A673 (cell line): ENCODE measurements around the gene SEC62. TPM values are rescaled to one million over a fixed set of nuclear protein-coding genes. Genes with fewer than 3 reads are reported as not detected.

ENCODE experiments used
- BruUV-seq: library from RNA; stranded (reverse); fragments of 400-500 nt; replicated peaks from 2 replicates; lab custom pipeline; 2021; lab: Mats Ljungman, UMichigan
- CTCF ChIA-PET: fragments of 300-600 bp; sonication (Branson Sonifier 250); formaldehyde crosslinking; loops from one replicate; lab custom pipeline; 2022; ENCODE audit warnings: antibody characterized with exemption; lab: Charles Lee
- POLR2A ChIA-PET: fragments of 300-600 bp; sonication (Branson Sonifier 250); formaldehyde crosslinking; loops from one replicate; lab custom pipeline; 2022; ENCODE audit warnings: antibody characterized with exemption; ENCODE audit not compliant: low non-redundant PET; lab: Charles Lee
- DNase-seq: peaks from one replicate; pipeline ENCODE4 v3.0.0-alpha.2; 2015; ENCODE audit warnings: low spot score
- H3K27ac ChIP-seq: fragments of 200-600 bp; sonication (generic); 2 replicates; pipeline ENCODE4 v1.5.1; 2016; ENCODE audit warnings: mixed run types, low read depth, mild to moderate bottlenecking, mixed read lengths, antibody characterized with exemption, low read length; ENCODE audit not compliant: poor library complexity, severe bottlenecking
- H3K27me3 ChIP-seq: fragments of 200-600 bp; sonication (generic); replicated peaks from 2 replicates; pipeline ENCODE4 v1.6.1; 2017; ENCODE audit warnings: mixed run types, low read depth, mild to moderate bottlenecking, mixed read lengths, antibody characterized with exemption, low read length; ENCODE audit not compliant: insufficient read depth, poor library complexity
- H3K36me3 ChIP-seq: fragments of 200-600 bp; sonication (generic); 2 replicates; pipeline ENCODE4 v1.6.1; 2016; ENCODE audit warnings: mixed run types, mild to moderate bottlenecking, mixed read lengths, antibody characterized with exemption, low read length; ENCODE audit not compliant: insufficient read depth, poor library complexity, severe bottlenecking
- H3K4me1 ChIP-seq: fragments of 200-600 bp; sonication (generic); 2 replicates; pipeline ENCODE4 v1.6.1; 2017; ENCODE audit warnings: mixed run types, mild to moderate bottlenecking, mixed read lengths, antibody characterized with exemption, low read length; ENCODE audit not compliant: insufficient read depth, poor library complexity, severe bottlenecking
- H3K4me3 ChIP-seq: fragments of 200-600 bp; sonication (generic); 2 replicates; pipeline ENCODE4 v1.5.1; 2016; ENCODE audit warnings: low read depth, mixed run types, mild to moderate bottlenecking, mixed read lengths, low read length; ENCODE audit not compliant: poor library complexity, severe bottlenecking
- H3K9me3 ChIP-seq: fragments of 200-600 bp; sonication (generic); 2 replicates; pipeline ENCODE4 v1.6.1; 2016; ENCODE audit warnings: mixed run types, low read depth, mild to moderate bottlenecking, mixed read lengths, antibody characterized with exemption, low read length; ENCODE audit not compliant: poor library complexity, severe bottlenecking
- EZH2 ChIP-seq: fragments of 200-600 bp; sonication (generic); IDR thresholded peaks from 2 replicates; pipeline ENCODE4 v1.6.1; 2017; ENCODE audit warnings: borderline replicate concordance, low read depth, mild to moderate bottlenecking, mixed read lengths, antibody characterized with exemption, low read length; ENCODE audit not compliant: poor library complexity, severe bottlenecking
- intact Hi-C: fragments of 100-400 bp; cut with micrococcal nuclease; formaldehyde crosslinking; loops from one replicate; pipeline ENCODE4 v1.10.0; 2022; ENCODE audit not compliant: unreplicated experiment
- total RNA-seq: library from RNA; stranded (reverse); gene quantifications from 2 replicates; pipeline ENCODE4 v1.2.3, GENCODE V29; 2021
- TF ChIP-seq, protein P1 (sequence below): fragments of 300-800, 200-600 bp; sonication (generic); conservative IDR thresholded peaks from 2 replicates; pipeline ENCODE4 v1.5.1; 2017; ENCODE audit warnings: low read depth, mild to moderate bottlenecking, antibody characterized with exemption, low read length, moderate library complexity, mixed read lengths

Gene SEC62
- total RNA-seq, 1 experiment from 2014 or later: 80.9 TPM

DNA sequence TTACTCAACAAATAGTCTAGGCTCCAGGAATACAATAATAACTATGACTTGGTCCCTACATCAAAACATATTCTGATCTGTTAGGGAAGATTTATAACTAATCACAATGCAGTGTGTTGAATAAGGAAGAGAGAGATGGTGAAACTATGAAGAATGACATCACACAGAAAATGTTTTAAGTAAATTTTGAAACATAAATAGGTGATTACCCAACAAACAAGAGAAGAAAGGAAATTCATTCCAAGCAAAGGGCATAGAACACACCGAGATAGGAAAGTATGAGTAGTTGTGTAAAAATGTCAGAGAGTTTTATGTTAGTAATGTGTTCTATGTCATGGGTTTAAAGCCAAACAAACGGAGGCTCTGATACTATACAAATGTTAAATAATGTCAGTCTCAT is 13.4 kb downstream of the SEC62 start:
- Histone ChIP-seq H3K4me3 (no peak overlapping the region), H3K9me3 (no peaks in the 10 kb centered on the region), H3K4me1 (no peaks in the 10 kb centered on the region), H3K27ac (no peak overlapping the region), H3K36me3 (peaks cover 91% of the 10 kb centered on the region), H3K27me3 (no peaks in the 10 kb centered on the region)
- no TSS peak for BruUV-seq
- DNase-seq: no peak
- no peak for TF ChIP-seq EZH2
- TF ChIP-seq, protein P1, sequence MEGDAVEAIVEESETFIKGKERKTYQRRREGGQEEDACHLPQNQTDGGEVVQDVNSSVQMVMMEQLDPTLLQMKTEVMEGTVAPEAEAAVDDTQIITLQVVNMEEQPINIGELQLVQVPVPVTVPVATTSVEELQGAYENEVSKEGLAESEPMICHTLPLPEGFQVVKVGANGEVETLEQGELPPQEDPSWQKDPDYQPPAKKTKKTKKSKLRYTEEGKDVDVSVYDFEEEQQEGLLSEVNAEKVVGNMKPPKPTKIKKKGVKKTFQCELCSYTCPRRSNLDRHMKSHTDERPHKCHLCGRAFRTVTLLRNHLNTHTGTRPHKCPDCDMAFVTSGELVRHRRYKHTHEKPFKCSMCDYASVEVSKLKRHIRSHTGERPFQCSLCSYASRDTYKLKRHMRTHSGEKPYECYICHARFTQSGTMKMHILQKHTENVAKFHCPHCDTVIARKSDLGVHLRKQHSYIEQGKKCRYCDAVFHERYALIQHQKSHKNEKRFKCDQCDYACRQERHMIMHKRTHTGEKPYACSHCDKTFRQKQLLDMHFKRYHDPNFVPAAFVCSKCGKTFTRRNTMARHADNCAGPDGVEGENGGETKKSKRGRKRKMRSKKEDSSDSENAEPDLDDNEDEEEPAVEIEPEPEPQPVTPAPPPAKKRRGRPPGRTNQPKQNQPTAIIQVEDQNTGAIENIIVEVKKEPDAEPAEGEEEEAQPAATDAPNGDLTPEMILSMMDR: no peak
- CTCF ChIA-PET: no interaction called here
- POLR2A ChIA-PET: interaction anchor here (0.6 kb wide), 1 partner anchor 88 kb away, joined by 3 read pairs; no protein-coding TSS in a partner anchor
- intact Hi-C loops: no loop called here

DNA sequence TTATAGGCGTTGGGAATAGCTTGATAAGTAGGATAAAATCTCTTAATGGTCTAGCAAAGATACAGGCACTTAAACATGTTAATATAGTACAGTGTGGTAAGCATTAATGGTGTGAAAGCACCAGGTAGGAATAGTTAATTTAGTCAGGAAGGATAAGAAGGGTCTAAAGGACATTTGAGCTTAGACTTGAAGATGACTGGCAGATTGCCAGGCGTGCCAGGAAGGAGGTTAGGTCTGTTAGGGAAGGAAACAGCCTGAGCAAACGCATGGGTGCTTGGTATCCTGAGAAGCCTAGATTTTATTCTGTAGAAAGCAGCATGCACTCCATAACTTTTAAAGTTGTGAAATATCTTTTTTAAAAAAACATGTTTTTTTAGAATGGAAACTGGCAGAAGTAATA is 17.7 kb downstream of the SEC62 start:
- no TSS peak for BruUV-seq
- POLR2A ChIA-PET: no interaction called here
- intact Hi-C loops: no loop called here
- H3K27ac ChIP-seq: no peak overlapping the region
- peaks cover 93% of the 10 kb centered on the region for H3K36me3 ChIP-seq
- H3K4me3 ChIP-seq: no peak overlapping the region
- no peaks in the 10 kb centered on the region for H3K27me3 ChIP-seq
- DNase-seq: no peak
- TF ChIP-seq, protein P1: no peak
- TF ChIP-seq EZH2: no peak
- CTCF ChIA-PET: no interaction called here
- no peaks in the 10 kb centered on the region for H3K9me3 ChIP-seq
- no peaks in the 10 kb centered on the region for H3K4me1 ChIP-seq

DNA sequence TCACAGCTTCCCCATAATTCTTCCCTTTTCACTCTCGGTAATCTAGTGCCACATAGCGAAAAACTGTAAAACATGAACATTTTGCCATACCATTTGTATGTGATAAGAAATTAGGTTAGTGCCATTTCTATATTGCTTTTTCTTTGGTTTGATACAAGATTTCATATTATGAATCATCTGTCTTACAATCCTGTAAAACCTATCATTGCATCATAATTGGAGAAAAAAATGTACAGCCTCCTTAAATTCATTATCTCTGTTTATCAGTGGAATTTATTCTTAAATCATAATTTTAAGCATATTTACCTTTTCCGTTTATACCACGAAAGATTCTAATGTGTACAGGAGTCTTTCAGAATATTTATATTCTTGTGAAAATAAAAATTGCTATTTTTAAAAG is 23.8 kb downstream of the SEC62 start:
- TF ChIP-seq EZH2: no peak
- TF ChIP-seq, protein P1: no peak
- peaks cover 77% of the 10 kb centered on the region for H3K36me3 ChIP-seq
- H3K4me1 ChIP-seq: no peaks in the 10 kb centered on the region
- ChIA-PET POLR2A (no interaction called here), CTCF (no interaction called here)
- intact Hi-C loops: no loop called here
- no peaks in the 10 kb centered on the region for H3K9me3 ChIP-seq
- no peak overlapping the region for H3K27ac ChIP-seq
- no peak for DNase-seq
- H3K27me3 ChIP-seq: no peaks in the 10 kb centered on the region
- BruUV-seq: no TSS peak
- no peak overlapping the region for H3K4me3 ChIP-seq
